Activated naive CD4-positive, alpha-beta T cell treated with anti-CD3 and anti-CD28 coated beads, Interleukin-2, amount 10 ng/mL, durations not matched to agents 7 days and 5 days (primary cell): ENCODE measurements around the gene UBASH3A.
A peak's percentile ranks its signal among the peaks of the same experiment; 100 is the strongest.

Experiments used
- CTCF ChIA-PET: fragments of 350-600 bp; sonication (Branson Sonifier 250); formaldehyde crosslinking; loops from one replicate; lab custom pipeline; 2021; ENCODE audit warnings: antibody characterized with exemption; lab: Charles Lee
- DNase-seq: peaks from one replicate; pipeline ENCODE4 v3.0.0-alpha.2; 2020
- H3K27ac Mint-ChIP-seq: one replicate; pipeline ENCODE4 v1.8.0; 2021; ENCODE audit warnings: mild to moderate bottlenecking, moderate library complexity, mixed read lengths
- H3K27me3 Mint-ChIP-seq: one replicate; pipeline ENCODE4 v1.8.0; 2021; ENCODE audit warnings: mild to moderate bottlenecking, mixed read lengths
- H3K36me3 Mint-ChIP-seq: one replicate; pipeline ENCODE4 v1.8.0; 2021; ENCODE audit warnings: mixed read lengths
- H3K4me1 Mint-ChIP-seq: one replicate; pipeline ENCODE4 v1.8.0; 2021; ENCODE audit warnings: mixed read lengths
- H3K4me3 Mint-ChIP-seq: one replicate; pipeline ENCODE4 v1.8.0; 2021; ENCODE audit warnings: mild to moderate bottlenecking, moderate library complexity, mixed read lengths
- H3K9me3 Mint-ChIP-seq: one replicate; pipeline ENCODE4 v1.8.0; 2021; ENCODE audit warnings: mixed read lengths

UBASH3A gene

GRCh38 chr21:42414066-42414465, 10.4 kb downstream of the UBASH3A start:
- H3K4me1 Mint-ChIP-seq: peaks cover 70% of the 10 kb centered on the region
- DNase-seq: peak; percentile 20
- H3K4me3 Mint-ChIP-seq: no peak overlapping the region
- CTCF ChIA-PET: no interaction called here
- H3K27me3 Mint-ChIP-seq: no peaks in the 10 kb centered on the region
- peaks cover 3% of the 10 kb centered on the region for H3K9me3 Mint-ChIP-seq
- peaks cover 66% of the 10 kb centered on the region for H3K36me3 Mint-ChIP-seq
- H3K27ac Mint-ChIP-seq: peak overlapping the region; percentile 92

- H3K36me3 Mint-ChIP-seq: peaks cover 66% of the 10 kb centered on the region
- peaks cover 7% of the 10 kb centered on the region for H3K9me3 Mint-ChIP-seq
- peaks cover 71% of the 10 kb centered on the region for H3K4me1 Mint-ChIP-seq
- DNase-seq: no peak
- CTCF ChIA-PET: interaction anchor here (0.7 kb wide), 1 partner anchor 10 kb away, joined by 6 read pairs; no protein-coding TSS in a partner anchor
- H3K27me3 Mint-ChIP-seq: no peaks in the 10 kb centered on the region
- peak overlapping the region; percentile 38 for H3K4me3 Mint-ChIP-seq
- peak overlapping the region; percentile 92 for H3K27ac Mint-ChIP-seq
Observed at GRCh38 chr21:42414553-42414927, 10.8 kb downstream of the UBASH3A start.

GRCh38 chr21:42414928-42415769, 11.4 kb downstream of the UBASH3A start:
- Mint-ChIP-seq H3K27ac (peak overlapping the region; percentile 92), H3K4me3 (peak overlapping the region; percentile 38), H3K9me3 (peaks cover 9% of the 10 kb centered on the region)

GRCh38 chr21:42417533-42417932, 13.8 kb downstream of the UBASH3A start:
- Mint-ChIP-seq H3K27me3 (no peaks in the 10 kb centered on the region), H3K4me1 (peaks cover 92% of the 10 kb centered on the region), H3K4me3 (peak overlapping the region; percentile 30), H3K36me3 (peaks cover 88% of the 10 kb centered on the region), H3K27ac (peak overlapping the region; percentile 81), H3K9me3 (peaks cover 11% of the 10 kb centered on the region)
- DNase-seq: peak; percentile 58
- CTCF ChIA-PET: no interaction called here

More at GRCh38 chr21:42414928-42415769, 11.4 kb downstream of the UBASH3A start:
- H3K27me3 Mint-ChIP-seq: no peaks in the 10 kb centered on the region
- DNase-seq: peak; percentile 89
- H3K4me1 Mint-ChIP-seq: peaks cover 73% of the 10 kb centered on the region
- CTCF ChIA-PET: interaction anchor here (0.7 kb wide), 1 partner anchor 10 kb away, joined by 6 read pairs; no protein-coding TSS in a partner anchor
- peaks cover 66% of the 10 kb centered on the region for H3K36me3 Mint-ChIP-seq

GRCh38 chr21:42418886-42419285, 15.2 kb downstream of the UBASH3A start:
- no peak overlapping the region for H3K27ac Mint-ChIP-seq
- H3K4me3 Mint-ChIP-seq: no peak overlapping the region
- no peaks in the 10 kb centered on the region for H3K27me3 Mint-ChIP-seq
- peaks cover 11% of the 10 kb centered on the region for H3K9me3 Mint-ChIP-seq
- peaks cover 92% of the 10 kb centered on the region for H3K4me1 Mint-ChIP-seq
- H3K36me3 Mint-ChIP-seq: peaks cover 91% of the 10 kb centered on the region
- CTCF ChIA-PET: no interaction called here
- DNase-seq: no peak

GRCh38 chr21:42419845-42420244, 16.1 kb downstream of the UBASH3A start:
- DNase-seq: no peak
- Mint-ChIP-seq H3K4me3 (no peak overlapping the region), H3K27me3 (no peaks in the 10 kb centered on the region), H3K4me1 (peaks cover 92% of the 10 kb centered on the region), H3K27ac (no peak overlapping the region), H3K9me3 (peaks cover 11% of the 10 kb centered on the region), H3K36me3 (peaks cover 88% of the 10 kb centered on the region)
- CTCF ChIA-PET: interaction anchor here (1.2 to 2.2 kb wide), 2 partner anchors 16 to 110 kb away, joined by 3 to 13 read pairs; partner anchors contain the start of gene UBASH3A

GRCh38 chr21:42421018-42421793, 17.5 kb downstream of the UBASH3A start:
- peak; percentile 29 for DNase-seq
- Mint-ChIP-seq H3K4me1 (peaks cover 92% of the 10 kb centered on the region), H3K27me3 (no peaks in the 10 kb centered on the region), H3K27ac (peak overlapping the region; percentile 72), H3K36me3 (peaks cover 85% of the 10 kb centered on the region), H3K9me3 (peaks cover 11% of the 10 kb centered on the region), H3K4me3 (peak overlapping the region; percentile 32)
- CTCF ChIA-PET: interaction anchor here (0.9 to 2.2 kb wide), 5 partner anchors 17 to 162 kb away, joined by 3 to 13 read pairs (median 4); partner anchors contain the start of gene UBASH3A

- peak; percentile 71 for DNase-seq
- Mint-ChIP-seq H3K36me3 (peaks cover 87% of the 10 kb centered on the region), H3K4me3 (peak overlapping the region; percentile 33), H3K27me3 (no peaks in the 10 kb centered on the region), H3K4me1 (peaks cover 89% of the 10 kb centered on the region), H3K27ac (peak overlapping the region; percentile 91), H3K9me3 (peaks cover 8% of the 10 kb centered on the region)
- CTCF ChIA-PET: interaction anchor here (0.6 to 3.2 kb wide), 7 partner anchors 18 to 259 kb away, joined by 3 to 18 read pairs (median 3); no protein-coding TSS in a partner anchor
Observed at GRCh38 chr21:42423197-42423675, 19.5 kb downstream of the UBASH3A start.

- H3K4me1 Mint-ChIP-seq: peaks cover 86% of the 10 kb centered on the region
- no peaks in the 10 kb centered on the region for H3K27me3 Mint-ChIP-seq
- peak; percentile 10 for DNase-seq
- peaks cover 8% of the 10 kb centered on the region for H3K9me3 Mint-ChIP-seq
- peaks cover 84% of the 10 kb centered on the region for H3K36me3 Mint-ChIP-seq
- H3K4me3 Mint-ChIP-seq: peak overlapping the region; percentile 33
- H3K27ac Mint-ChIP-seq: peak overlapping the region; percentile 91
- CTCF ChIA-PET: interaction anchor here (0.8 to 3.2 kb wide), 6 partner anchors 19 to 260 kb away, joined by 3 to 18 read pairs (median 4); no protein-coding TSS in a partner anchor
Observed at GRCh38 chr21:42423685-42424084, 20.0 kb downstream of the UBASH3A start.

GRCh38 chr21:42424914-42425541, 21.3 kb downstream of the UBASH3A start:
- Mint-ChIP-seq H3K9me3 (peaks cover 2% of the 10 kb centered on the region), H3K27me3 (no peaks in the 10 kb centered on the region), H3K4me1 (peaks cover 73% of the 10 kb centered on the region), H3K27ac (peak overlapping the region; percentile 91), H3K36me3 (peaks cover 84% of the 10 kb centered on the region), H3K4me3 (peak overlapping the region; percentile 55)
- peak; percentile 84 for DNase-seq
- CTCF ChIA-PET: interaction anchor here (1.0 to 3.2 kb wide), 5 partner anchors 20 to 280 kb away, joined by 3 to 18 read pairs (median 9); partner anchors contain the start of gene UBASH3A

GRCh38 chr21:42425591-42425990, 21.9 kb downstream of the UBASH3A start:
- DNase-seq: peak; percentile 25
- Mint-ChIP-seq H3K4me3 (peak overlapping the region; percentile 55), H3K27me3 (no peaks in the 10 kb centered on the region), H3K27ac (peak overlapping the region; percentile 91), H3K9me3 (peaks cover 2% of the 10 kb centered on the region), H3K36me3 (peaks cover 85% of the 10 kb centered on the region), H3K4me1 (peaks cover 69% of the 10 kb centered on the region)
- CTCF ChIA-PET: interaction anchor here (1.0 to 3.2 kb wide), 5 partner anchors 19 to 280 kb away, joined by 3 to 18 read pairs (median 9); partner anchors contain the start of gene UBASH3A

- CTCF ChIA-PET: interaction anchor here (2.8 kb wide), 1 partner anchor 89 kb away, joined by 13 read pairs; no protein-coding TSS in a partner anchor
- Mint-ChIP-seq H3K9me3 (no peaks in the 10 kb centered on the region), H3K27ac (peak overlapping the region; percentile 8), H3K36me3 (peaks cover 84% of the 10 kb centered on the region), H3K4me1 (peaks cover 60% of the 10 kb centered on the region), H3K27me3 (no peaks in the 10 kb centered on the region), H3K4me3 (no peak overlapping the region)
- DNase-seq: peak; percentile 5
Observed at GRCh38 chr21:42426424-42426823, 22.7 kb downstream of the UBASH3A start.

GRCh38 chr21:42426876-42427480, 23.3 kb downstream of the UBASH3A start:
- H3K27ac Mint-ChIP-seq: no peak overlapping the region
- CTCF ChIA-PET: interaction anchor here (2.8 kb wide), 1 partner anchor 89 kb away, joined by 13 read pairs; no protein-coding TSS in a partner anchor
- no peak for DNase-seq
- no peaks in the 10 kb centered on the region for H3K9me3 Mint-ChIP-seq
- H3K36me3 Mint-ChIP-seq: peaks cover 84% of the 10 kb centered on the region
- no peak overlapping the region for H3K4me3 Mint-ChIP-seq
- H3K4me1 Mint-ChIP-seq: peaks cover 55% of the 10 kb centered on the region
- no peaks in the 10 kb centered on the region for H3K27me3 Mint-ChIP-seq
